ENCODE data around the gene PYROXD2.

Gene PYROXD2

DNA sequence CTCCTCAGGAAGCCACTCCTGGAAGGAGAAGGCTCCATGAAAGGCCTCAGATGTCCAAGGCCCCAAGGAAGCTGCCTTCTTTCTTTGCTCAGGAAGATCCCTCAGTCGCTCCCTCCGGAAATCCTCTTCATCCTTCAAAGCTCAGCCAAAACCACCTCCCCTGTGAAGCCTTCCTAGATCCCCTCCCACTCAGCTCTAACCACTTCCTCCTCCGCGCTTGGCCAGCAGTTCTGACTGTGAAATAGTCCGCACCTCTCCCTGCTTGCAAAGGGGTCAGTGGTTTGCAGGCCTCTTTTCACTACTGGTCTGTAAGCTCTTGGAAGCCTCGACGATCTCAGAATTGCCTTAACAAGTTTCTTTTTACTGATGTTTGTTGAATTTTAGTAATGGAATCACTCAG lies 23.9 kb downstream of the PYROXD2 start:
- TF ChIP-seq EZH2 (IDR thresholded peaks at IDR 0.05; ENCODE audit: borderline replicate concordance, low read depth, low read length, severe bottlenecking) (no peak), CTCF (IDR thresholded peaks at IDR 0.05; ENCODE audit: borderline replicate concordance, extremely low read depth, low read length, poor library complexity, severe bottlenecking) (no peak)
- Histone ChIP-seq H3K27ac (ENCODE audit: low read length) (no peak overlapping the region), H3K4me1 (ENCODE audit: insufficient read depth, low read length) (peaks cover 16% of the 10 kb centered on the region), H3K9ac (ENCODE audit: low read depth, low read length) (no peak overlapping the region), H3K4me3 (ENCODE audit: low read depth in 1 of 2, low read length in 2 of 2) (no peak overlapping the region), H3K79me2 (ENCODE audit: insufficient read depth, low read length) (no peaks in the 10 kb centered on the region), H3K36me3 (ENCODE audit: insufficient read depth, low read length) (no peaks in the 10 kb centered on the region), H3K4me2 (ENCODE audit: insufficient read depth, low read length) (no peak overlapping the region), H4K20me1 (ENCODE audit: insufficient read depth, low read length) (peaks cover 2% of the 10 kb centered on the region), H3K9me3 (ENCODE audit: insufficient read depth, low read length, severe bottlenecking) (no peaks in the 10 kb centered on the region), H3K27me3 (ENCODE audit: insufficient read depth, low read length, poor library complexity) (no peaks in the 10 kb centered on the region), H2AFZ (ENCODE audit: low read depth, low read length) (no peak overlapping the region)
- DNase-seq, result peak; percentile 27
- ATAC-seq (ENCODE audit: insufficient read depth, low read depth), result peak; percentile 79; the same call in 2 of the 3 replicates

- no peaks in the 10 kb centered on the region for H3K36me3 ChIP-seq (ENCODE audit: insufficient read depth, low read length)
- ATAC-seq (ENCODE audit: insufficient read depth, low read depth), result no peak
- H4K20me1 ChIP-seq (ENCODE audit: insufficient read depth, low read length), result peaks cover 2% of the 10 kb centered on the region
- no peak overlapping the region for H2AFZ ChIP-seq (ENCODE audit: low read depth, low read length)
- H3K4me1 ChIP-seq (ENCODE audit: insufficient read depth, low read length), result peaks cover 16% of the 10 kb centered on the region
- no peak for TF ChIP-seq CTCF (IDR thresholded peaks at IDR 0.05; ENCODE audit: borderline replicate concordance, extremely low read depth, low read length, poor library complexity, severe bottlenecking)
- TF ChIP-seq EZH2 (IDR thresholded peaks at IDR 0.05; ENCODE audit: borderline replicate concordance, low read depth, low read length, severe bottlenecking), result no peak
- no peaks in the 10 kb centered on the region for H3K79me2 ChIP-seq (ENCODE audit: insufficient read depth, low read length)
- no peaks in the 10 kb centered on the region for H3K9me3 ChIP-seq (ENCODE audit: insufficient read depth, low read length, severe bottlenecking)
- H3K4me3 ChIP-seq (ENCODE audit: low read depth in 1 of 2, low read length in 2 of 2), result no peak overlapping the region
- DNase-seq, result no peak
- H3K9ac ChIP-seq (ENCODE audit: low read depth, low read length), result no peak overlapping the region
- no peaks in the 10 kb centered on the region for H3K27me3 ChIP-seq (ENCODE audit: insufficient read depth, low read length, poor library complexity)
- no peak overlapping the region for H3K4me2 ChIP-seq (ENCODE audit: insufficient read depth, low read length)
- no peak overlapping the region for H3K27ac ChIP-seq (ENCODE audit: low read length)
These were observed 24.6 kb downstream of the PYROXD2 start for GRCh38 chr10:98390406-98390805.

GRCh38 chr10:98389398-98389797 lies 25.6 kb downstream of the PYROXD2 start:
- H3K4me1 ChIP-seq (ENCODE audit: insufficient read depth, low read length), result peaks cover 16% of the 10 kb centered on the region
- no peak for DNase-seq
- no peak overlapping the region for H3K4me3 ChIP-seq (ENCODE audit: low read depth in 1 of 2, low read length in 2 of 2)
- no peaks in the 10 kb centered on the region for H3K36me3 ChIP-seq (ENCODE audit: insufficient read depth, low read length)
- no peak overlapping the region for H3K4me2 ChIP-seq (ENCODE audit: insufficient read depth, low read length)
- H4K20me1 ChIP-seq (ENCODE audit: insufficient read depth, low read length), result peaks cover 2% of the 10 kb centered on the region
- H3K27me3 ChIP-seq (ENCODE audit: insufficient read depth, low read length, poor library complexity), result no peaks in the 10 kb centered on the region
- TF ChIP-seq EZH2 (IDR thresholded peaks at IDR 0.05; ENCODE audit: borderline replicate concordance, low read depth, low read length, severe bottlenecking) (no peak), CTCF (IDR thresholded peaks at IDR 0.05; ENCODE audit: borderline replicate concordance, extremely low read depth, low read length, poor library complexity, severe bottlenecking) (no peak)
- no peaks in the 10 kb centered on the region for H3K9me3 ChIP-seq (ENCODE audit: insufficient read depth, low read length, severe bottlenecking)
- H3K27ac ChIP-seq (ENCODE audit: low read length), result no peak overlapping the region
- no peak for ATAC-seq (ENCODE audit: insufficient read depth, low read depth)
- H3K9ac ChIP-seq (ENCODE audit: low read depth, low read length), result no peak overlapping the region
- no peak overlapping the region for H2AFZ ChIP-seq (ENCODE audit: low read depth, low read length)
- no peaks in the 10 kb centered on the region for H3K79me2 ChIP-seq (ENCODE audit: insufficient read depth, low read length)
